ENCODE results near the gene S100A9.

- no peak for TF ChIP-seq CTCF (conservative IDR thresholded peaks at IDR 0.05)
- no peak for TF ChIP-seq ZFX (IDR thresholded peaks at IDR 0.05)
These were observed 19.4 kb upstream of the S100A9 start for GRCh38 chr1:153337980-153338853.

Data from C4-2B (cell line).